ENCODE measurements around the gene PSME4. TPM values are rescaled to one million over a fixed set of nuclear protein-coding genes. Genes with fewer than 3 reads are reported as not detected.

Gene PSME4
- total and polyA plus RNA-seq, 2 of the 13 experiments (the other 11 are each of a cell fraction or from before 2014, with no cell fraction given), result 52.1 to 77.8 TPM

DNA sequence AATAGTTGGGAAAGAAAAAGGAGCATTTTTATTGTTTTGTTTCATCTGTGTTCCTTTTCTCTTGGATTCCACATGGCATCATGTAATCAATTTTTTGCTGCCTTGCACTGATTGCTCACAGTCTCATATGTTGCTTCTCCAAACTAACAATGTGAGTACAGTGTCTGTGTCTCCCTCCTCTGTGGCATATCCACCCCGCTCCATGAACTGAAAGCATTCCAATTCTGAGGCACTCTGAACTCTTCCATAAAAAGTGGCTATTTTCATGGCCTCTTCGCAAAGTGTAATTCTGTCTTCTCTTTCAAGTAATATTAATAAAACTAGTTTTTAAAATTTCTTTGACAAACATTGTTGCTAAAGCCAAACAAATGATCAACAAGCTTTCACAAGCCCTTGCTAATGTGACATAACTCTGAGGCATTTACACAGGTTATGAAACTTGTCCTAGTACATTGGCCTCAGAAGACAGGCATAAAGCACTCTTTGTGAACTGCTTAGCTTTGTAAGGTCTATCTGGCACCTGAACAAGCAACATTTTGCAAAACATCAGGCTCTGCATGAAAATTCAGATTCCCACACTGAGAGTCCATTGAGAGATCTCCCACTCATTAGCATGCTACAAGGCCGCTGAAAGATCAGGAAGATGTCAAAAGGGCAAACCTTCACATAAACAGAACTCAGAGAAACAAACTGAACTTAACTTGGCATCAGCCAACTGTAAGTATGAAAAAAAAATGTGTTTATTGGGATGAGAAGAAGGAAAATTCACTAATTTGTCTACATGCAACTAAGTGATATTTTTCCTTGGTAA is 144.0 kb downstream of the PSME4 start (continued):
- peak; percentile 41; the same call in 1 of the 3 replicates for TF ChIP-seq MXI1 (IDR thresholded peaks at IDR 0.05; ENCODE audit: borderline replicate concordance, low read depth, low read length)
- peak; percentile 94 for TF ChIP-seq PITX1 (CRISPR knock-in tag; IDR thresholded peaks at IDR 0.05)
- peak; percentile 48; the same call in 1 of the 2 replicates for TF ChIP-seq ZNF230 (CRISPR knock-in tag; IDR thresholded peaks at IDR 0.05)
- TF ChIP-seq, protein P1, sequence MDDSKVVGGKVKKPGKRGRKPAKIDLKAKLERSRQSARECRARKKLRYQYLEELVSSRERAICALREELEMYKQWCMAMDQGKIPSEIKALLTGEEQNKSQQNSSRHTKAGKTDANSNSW (CRISPR knock-in tag; IDR thresholded peaks at IDR 0.05; ENCODE audit: borderline replicate concordance), result no peak
- no peak for TF ChIP-seq SMARCE1 (IDR thresholded peaks at IDR 0.05; ENCODE audit: borderline replicate concordance)
- peak; percentile 50; the same call in 1 of the 2 replicates for TF ChIP-seq ZNF33A (CRISPR knock-in tag; IDR thresholded peaks at IDR 0.05; ENCODE audit: borderline replicate concordance)
- TF ChIP-seq, protein P2, sequence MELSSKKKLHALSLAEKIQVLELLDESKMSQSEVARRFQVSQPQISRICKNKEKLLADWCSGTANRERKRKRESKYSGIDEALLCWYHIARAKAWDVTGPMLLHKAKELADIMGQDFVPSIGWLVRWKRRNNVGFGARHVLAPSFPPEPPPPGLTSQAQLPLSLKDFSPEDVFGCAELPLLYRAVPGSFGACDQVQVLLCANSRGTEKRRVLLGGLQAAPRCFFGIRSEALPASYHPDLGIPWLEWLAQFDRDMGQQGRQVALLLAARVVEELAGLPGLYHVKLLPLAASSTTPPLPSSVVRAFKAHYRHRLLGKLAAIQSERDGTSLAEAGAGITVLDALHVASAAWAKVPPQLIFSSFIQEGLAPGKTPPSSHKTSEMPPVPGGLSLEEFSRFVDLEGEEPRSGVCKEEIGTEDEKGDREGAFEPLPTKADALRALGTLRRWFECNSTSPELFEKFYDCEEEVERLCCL (CRISPR knock-in tag; IDR thresholded peaks at IDR 0.05; ENCODE audit: borderline replicate concordance), result no peak
- peak; percentile 100 for TF ChIP-seq FOXJ3 (CRISPR knock-in tag; IDR thresholded peaks at IDR 0.05; ENCODE audit: borderline replicate concordance)
- no peak for TF ChIP-seq HOXA7 (CRISPR knock-in tag; IDR thresholded peaks at IDR 0.05)
- TF ChIP-seq, protein P3, sequence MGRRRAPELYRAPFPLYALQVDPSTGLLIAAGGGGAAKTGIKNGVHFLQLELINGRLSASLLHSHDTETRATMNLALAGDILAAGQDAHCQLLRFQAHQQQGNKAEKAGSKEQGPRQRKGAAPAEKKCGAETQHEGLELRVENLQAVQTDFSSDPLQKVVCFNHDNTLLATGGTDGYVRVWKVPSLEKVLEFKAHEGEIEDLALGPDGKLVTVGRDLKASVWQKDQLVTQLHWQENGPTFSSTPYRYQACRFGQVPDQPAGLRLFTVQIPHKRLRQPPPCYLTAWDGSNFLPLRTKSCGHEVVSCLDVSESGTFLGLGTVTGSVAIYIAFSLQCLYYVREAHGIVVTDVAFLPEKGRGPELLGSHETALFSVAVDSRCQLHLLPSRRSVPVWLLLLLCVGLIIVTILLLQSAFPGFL (CRISPR knock-in tag; IDR thresholded peaks at IDR 0.05), result no peak
- 0 out of 2 replicates have a peak, but pooled peaks have one; percentile 73 for TF ChIP-seq ZNF569 (CRISPR knock-in tag; IDR thresholded peaks at IDR 0.05; ENCODE audit: borderline replicate concordance)
- TF ChIP-seq KLF11 (CRISPR knock-in tag; IDR thresholded peaks at IDR 0.05), result peak; percentile 95
- TF ChIP-seq ZNF331 (CRISPR knock-in tag; IDR thresholded peaks at IDR 0.05), result peak; percentile 96
- TF ChIP-seq TOE1 (CRISPR knock-in tag; IDR thresholded peaks at IDR 0.05), result peak; percentile 92
- peak; percentile 78; the same call in 1 of the 2 replicates for TF ChIP-seq PRMT3 (CRISPR knock-in tag; IDR thresholded peaks at IDR 0.05; ENCODE audit: borderline replicate concordance, low read depth)
- TF ChIP-seq, protein P4, sequence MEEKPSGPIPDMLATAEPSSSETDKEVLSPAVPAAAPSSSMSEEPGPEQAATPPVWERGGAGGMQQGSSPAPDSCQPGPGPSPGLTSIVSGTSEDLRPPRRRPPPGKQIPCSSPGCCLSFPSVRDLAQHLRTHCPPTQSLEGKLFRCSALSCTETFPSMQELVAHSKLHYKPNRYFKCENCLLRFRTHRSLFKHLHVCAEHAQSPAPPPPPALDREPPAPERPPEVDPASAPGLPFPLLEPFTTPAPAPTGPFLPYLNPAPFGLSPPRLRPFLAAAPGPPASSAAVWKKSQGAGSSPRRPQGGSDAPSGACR (CRISPR knock-in tag; IDR thresholded peaks at IDR 0.05), result no peak
- TF ChIP-seq, protein P5, sequence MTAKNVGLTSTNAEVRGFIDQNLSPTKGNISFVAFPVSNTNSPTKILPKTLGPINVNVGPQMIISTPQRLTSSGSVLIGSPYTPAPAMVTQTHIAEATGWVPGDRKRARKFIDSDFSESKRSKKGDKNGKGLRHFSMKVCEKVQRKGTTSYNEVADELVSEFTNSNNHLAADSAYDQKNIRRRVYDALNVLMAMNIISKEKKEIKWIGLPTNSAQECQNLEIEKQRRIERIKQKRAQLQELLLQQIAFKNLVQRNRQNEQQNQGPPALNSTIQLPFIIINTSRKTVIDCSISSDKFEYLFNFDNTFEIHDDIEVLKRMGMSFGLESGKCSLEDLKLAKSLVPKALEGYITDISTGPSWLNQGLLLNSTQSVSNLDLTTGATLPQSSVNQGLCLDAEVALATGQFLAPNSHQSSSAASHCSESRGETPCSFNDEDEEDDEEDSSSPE (CRISPR knock-in tag; IDR thresholded peaks at IDR 0.05), result peak; percentile 59; the same call in 1 of the 2 replicates
- peak; percentile 95 for TF ChIP-seq NCOR1 (IDR thresholded peaks at IDR 0.05; ENCODE audit: borderline replicate concordance, low read length)
- TF ChIP-seq, protein P6, sequence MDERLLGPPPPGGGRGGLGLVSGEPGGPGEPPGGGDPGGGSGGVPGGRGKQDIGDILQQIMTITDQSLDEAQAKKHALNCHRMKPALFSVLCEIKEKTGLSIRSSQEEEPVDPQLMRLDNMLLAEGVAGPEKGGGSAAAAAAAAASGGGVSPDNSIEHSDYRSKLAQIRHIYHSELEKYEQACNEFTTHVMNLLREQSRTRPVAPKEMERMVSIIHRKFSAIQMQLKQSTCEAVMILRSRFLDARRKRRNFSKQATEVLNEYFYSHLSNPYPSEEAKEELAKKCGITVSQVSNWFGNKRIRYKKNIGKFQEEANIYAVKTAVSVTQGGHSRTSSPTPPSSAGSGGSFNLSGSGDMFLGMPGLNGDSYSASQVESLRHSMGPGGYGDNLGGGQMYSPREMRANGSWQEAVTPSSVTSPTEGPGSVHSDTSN (CRISPR knock-in tag; IDR thresholded peaks at IDR 0.05), result no peak
- peak; percentile 97 for TF ChIP-seq KLF9 (CRISPR knock-in tag; IDR thresholded peaks at IDR 0.05; ENCODE audit: low read depth)
- no peak for TF ChIP-seq NR3C1 (CRISPR knock-in tag; IDR thresholded peaks at IDR 0.05)
- no peak for TF ChIP-seq TAF15 (IDR thresholded peaks at IDR 0.05; ENCODE audit: low read depth, low read length, poor library complexity, severe bottlenecking)

Data from HepG2 (cell line).